Skin of body (tissue), 2 donors: Measurements from ENCODE around the gene GNG13. TPM values are rescaled to one million over a fixed set of nuclear protein-coding genes. Genes with fewer than 3 reads are reported as not detected.
A peak's percentile ranks its signal among the peaks of the same experiment; 100 is the strongest.

Source experiments
- DNase-seq: peaks from one replicate; lab custom pipeline; 2025; lab: John Stamatoyannopoulos, UW
- total RNA-seq: library from RNA; depleted of rRNA; stranded (reverse); fragments of >200 nt; gene quantifications from one replicate; pipeline ENCODE4 v1.2.3, GENCODE V29; 2014

GNG13 gene
- total RNA-seq, 1 donor from 2014 or later, result not detected

- DNase-seq, result no peak
These were observed 14.4 kb upstream of the GNG13 start for GRCh38 chr16:814974-815373.

GRCh38 chr16:813916-814412 is 13.4 kb upstream of the GNG13 start:
- DNase-seq, result no peak

DNA sequence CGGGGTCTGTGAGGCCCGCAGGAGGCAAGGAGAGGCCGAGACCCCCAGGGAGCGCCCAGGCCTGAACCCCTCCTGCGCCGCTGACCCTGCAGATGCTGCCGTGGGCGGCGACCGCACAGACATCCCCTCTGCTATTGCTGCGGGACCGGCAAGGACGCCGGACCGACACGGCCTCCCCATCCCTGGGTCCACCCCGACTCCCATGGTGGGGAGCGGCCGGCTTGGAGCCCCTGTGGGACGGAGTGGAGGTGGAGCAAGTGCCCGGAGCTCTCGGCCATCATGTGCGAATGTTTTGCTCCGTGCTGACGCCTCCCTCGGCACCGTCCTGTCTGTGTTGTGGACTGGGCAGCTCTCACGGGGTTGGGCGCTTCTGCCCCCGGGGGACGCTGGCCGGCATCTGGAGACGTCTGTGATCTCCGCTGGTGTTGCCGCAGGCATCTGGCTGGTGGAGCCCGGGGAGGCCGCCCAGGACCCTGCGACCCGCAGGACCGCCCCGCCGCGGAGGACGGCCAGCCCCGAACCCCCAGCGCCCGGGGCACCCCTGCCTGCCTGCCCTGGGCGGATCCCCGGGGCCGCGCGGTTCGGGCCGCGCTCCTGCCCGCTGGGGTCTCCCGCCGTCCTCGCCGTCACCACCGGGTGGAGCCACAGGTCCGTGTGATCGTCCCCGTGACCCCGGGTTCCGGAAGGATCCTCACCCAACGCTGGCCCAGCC is 12.8 kb upstream of the GNG13 start:
- DNase-seq, result no peak

DNA sequence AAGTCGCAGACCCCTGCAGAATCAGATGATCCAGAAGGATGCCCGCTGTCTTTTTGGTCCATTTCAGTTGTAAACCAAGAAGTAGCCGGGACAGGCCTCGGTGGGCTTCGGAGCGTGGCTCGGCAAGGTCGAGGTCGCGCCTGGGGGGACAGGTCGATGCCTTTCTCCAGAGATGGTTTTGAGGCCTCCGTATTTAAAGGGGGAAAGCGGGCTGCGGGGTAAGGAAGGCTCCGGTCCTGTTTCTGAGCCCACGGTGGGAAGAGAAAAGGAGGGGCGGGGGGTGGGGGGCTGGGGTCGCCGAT is 7.5 kb upstream of the GNG13 start:
- no peak for DNase-seq

DNA sequence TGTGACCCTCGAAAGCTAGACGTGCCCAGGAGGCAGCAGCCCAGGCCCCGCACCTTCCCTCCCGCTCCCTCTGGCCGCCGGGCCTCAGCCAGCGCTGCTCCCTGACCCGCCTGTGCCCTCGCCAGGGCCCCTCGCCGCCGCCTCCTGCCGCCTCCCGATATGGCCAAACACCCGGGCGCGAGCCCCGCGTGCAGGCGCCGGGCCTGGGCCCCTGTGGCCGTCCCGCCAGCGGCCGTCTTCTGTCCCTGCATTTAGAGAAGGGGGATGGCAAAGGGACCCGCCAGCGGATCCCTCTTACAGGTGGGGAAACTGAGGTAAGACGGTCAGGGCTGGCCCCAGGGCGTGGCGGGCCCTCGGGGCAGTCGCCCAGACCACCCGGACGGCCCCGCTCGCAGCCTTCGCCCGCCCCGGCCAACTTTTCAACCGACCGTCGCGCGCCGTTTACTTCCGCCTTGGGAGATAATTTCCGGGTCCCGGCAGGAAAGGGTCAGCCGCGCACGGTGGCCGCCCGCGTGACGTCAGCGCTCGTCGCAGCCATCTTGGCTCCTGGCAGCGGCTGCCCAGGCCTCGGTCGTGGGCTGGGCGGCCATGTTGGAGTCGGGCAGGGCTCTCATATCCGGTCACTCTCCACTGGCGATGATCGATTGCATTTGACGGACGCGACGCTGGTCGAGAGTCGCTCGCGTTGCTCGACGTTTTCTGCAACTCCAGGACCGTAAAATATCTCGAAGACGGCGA is 7.0 kb upstream of the GNG13 start:
- peak; percentile 91 for DNase-seq

DNA sequence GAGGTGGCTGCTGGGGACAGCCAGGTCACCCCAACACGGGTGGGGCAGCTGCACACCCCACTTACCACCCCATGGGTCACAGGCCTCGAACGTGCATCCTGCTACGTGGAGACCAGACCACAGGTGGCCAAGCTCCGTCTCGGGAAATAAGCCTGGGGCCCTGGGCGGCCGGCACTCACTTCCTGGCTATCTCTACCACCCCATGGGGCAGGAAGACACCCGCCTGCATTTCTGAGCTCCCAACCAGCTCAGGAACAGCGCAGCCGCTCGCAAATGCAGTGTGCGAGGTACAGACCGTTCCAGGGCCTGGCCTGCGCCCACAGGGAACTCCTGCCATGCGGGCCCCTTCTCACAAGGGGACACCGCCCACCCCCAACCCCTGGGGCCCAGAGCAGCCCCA is 4.9 kb upstream of the GNG13 start:
- DNase-seq, result no peak

DNA sequence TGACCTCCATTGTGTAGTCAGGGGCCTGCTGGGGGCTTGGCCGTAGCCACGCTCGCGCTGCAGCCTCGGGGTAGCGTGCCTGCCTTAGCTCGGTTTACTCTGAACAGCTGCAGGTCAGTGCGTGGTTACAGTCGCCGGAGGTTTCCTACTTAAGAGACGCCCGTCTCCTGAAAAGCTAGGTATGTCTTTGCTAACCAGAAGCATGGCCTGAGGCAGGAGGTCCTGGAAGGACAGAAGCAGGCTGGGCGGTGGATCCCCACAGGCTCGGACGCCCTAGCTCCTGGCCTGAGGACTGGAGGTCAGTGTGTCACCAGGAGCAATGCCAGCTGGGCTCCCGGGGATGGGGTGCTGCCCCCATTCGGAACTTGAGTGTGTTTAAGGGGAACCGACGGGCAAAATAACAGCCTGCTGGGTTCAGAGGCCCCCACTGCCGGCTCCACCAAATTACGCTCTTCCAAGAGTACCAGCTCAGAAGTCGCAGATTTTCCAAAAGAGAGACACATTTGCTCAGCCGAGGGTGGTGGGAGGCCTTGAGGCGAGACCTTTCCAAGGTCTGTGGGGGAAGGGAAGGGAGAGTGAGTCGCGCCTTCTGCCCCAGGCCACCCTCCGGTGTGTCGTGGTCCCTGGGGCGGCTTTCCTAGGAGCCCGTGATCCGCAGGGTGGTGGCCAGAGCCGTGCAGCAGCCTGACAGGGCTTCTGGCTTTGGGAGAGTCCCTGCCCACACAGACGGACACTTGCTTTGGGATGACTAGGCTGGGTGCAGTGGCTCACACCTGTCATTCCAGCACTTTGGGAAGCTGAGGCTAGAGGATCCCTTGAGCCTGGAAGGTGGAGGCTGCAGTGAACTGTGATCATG is 3.9 kb upstream of the GNG13 start:
- no peak for DNase-seq

DNA sequence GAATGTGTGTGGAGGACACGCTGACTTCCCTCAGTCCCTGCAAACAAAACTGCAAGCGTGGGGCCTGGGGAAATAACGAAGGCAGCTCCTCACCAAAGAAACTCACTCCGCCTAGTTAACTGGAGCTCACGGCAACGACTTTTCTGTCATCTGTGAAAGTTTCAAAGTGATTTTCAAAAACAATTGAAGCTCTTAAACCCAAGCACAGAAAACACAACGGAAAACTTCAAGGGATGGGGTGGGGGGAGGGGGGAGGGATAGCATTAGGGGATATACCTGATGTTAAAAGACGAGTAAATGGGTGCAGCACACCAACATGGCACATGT is 3.2 kb upstream of the GNG13 start:
- DNase-seq, result no peak

- DNase-seq, result no peak
These were observed 2.6 kb upstream of the GNG13 start for GRCh38 chr16:802914-803753.

DNA sequence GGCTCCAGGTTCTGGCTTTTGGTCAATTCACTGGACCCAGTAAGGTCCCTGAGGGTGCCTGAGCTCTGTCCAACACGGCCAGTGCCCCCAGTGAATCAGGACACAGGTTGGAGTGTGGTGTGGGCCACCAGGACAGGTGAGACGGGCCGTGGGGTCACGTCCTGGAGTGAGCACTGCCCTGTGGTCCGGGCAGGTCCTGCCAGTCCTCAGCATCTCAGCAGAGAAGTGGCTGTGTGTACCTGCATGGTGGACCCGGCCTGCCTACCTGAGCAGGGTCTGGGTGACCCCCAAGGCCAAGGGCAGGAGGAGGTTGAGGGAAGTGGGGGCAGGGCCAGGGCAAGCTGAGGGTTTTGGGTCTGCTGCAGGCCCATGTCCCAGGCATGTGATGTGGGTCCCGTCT is 1.9 kb upstream of the GNG13 start:
- DNase-seq, result no peak

DNA sequence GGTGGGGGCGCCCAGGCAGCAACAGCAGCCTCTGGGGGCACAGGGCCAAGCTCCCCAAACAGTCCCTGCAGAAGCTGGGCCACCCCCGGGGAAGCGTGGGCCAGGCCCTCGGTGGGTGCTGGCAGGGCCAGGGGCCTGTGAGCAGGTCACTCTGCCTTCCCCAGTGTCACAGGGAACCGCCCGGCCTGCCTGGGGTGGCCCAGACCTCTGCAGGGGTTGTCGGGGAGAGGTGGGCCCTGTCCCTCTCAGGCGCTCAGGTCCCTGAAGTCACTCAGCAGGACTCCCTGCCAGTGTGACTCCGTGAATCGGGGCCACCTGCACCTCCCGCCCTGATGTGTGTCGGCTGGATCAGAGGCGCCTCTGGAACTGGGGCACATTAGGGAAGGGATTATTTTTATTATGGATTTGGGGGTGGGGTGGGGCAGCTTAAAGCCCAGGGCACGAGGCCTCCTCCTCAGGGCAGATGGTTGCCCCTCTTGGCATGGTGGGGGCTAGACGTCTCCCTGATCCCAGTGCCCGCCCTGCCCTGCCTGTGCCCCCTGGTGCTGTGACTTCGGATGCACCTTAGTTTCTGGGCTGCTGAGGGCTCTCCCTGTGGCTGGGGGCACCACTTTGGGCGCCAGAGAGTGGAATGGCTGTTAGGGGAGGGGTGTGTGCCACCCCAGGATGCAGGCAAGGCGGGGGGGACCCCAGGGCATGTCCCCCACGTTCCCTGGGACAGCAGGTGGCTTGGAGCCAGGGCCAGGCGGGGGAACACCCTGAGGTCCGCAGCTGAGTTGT is 1.2 kb upstream of the GNG13 start:
- no peak for DNase-seq

DNA sequence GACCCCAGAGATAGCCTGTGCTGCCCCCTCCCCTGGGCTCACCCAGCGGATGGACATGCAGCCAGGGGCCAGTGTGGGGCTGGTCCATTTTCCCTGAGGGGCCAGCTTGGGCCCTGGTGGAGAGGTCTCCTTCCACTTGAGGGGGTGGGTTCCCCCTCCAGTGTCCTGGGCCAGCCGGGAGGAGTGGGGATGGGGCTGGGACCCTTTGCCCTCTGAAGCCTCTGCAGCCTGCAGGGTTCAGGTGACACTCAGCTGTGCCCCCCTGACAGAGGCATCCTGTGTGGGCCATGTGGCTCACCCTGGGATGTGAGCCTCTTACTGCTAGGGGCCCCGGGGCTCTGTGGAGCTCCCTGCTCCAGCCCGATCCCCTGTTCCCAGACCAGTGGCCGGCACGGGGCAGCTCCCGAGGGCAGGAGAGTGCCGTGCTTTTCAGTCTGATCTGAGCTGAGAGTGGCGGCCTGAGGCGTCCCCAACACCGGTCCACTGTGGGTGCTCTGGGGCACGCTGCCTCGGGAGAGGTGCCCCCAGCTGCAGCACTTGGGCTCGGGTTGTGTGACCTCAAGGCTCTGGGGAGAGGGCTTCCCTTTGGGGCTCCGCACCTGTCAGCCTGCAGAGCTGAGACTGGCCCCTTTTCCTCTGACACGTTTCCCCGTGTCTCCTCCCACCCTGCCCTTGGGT is 439 bp upstream of the GNG13 start:
- no peak for DNase-seq

DNA sequence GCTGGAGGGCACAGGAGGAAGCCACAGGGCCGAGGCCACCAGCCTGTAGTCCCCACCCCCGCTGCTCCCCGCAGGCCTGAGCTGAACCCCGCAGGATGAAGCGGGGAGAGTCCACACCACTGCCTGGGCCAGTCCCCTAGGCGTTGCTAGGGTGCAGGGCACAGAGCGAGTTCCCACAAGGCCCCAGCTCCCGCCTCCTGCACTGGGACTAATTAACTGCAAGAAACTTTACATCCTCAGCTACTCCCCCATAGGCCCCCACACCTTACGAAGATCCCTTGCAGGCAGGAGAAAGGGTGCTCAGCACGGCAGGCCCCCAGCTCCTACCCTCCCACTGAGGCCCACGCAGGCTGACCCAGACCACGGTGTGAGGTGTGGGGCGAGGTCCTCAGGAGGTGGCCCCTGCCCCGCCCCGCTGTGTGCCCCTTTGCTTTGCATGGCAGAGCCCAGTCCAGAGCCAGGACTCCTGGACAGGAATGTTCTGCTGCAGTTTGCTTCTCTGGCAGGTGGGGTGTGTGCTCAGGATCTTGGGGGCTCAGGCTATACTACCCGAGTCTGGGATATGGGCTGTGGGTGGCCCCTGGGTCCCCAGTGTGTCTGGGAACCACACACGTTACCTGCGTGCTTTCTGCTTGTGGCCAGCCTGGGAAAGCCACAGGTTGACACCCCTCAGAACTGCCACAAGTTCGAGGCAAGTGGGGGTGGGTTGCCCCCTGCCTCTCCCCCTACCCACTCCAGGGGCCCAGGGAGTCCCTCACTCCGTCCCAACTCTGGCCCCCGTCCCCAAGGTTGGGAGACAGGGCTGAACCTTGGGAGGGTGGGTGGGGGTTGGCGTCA is 1.2 kb downstream of the GNG13 start:
- DNase-seq, result no peak

DNA sequence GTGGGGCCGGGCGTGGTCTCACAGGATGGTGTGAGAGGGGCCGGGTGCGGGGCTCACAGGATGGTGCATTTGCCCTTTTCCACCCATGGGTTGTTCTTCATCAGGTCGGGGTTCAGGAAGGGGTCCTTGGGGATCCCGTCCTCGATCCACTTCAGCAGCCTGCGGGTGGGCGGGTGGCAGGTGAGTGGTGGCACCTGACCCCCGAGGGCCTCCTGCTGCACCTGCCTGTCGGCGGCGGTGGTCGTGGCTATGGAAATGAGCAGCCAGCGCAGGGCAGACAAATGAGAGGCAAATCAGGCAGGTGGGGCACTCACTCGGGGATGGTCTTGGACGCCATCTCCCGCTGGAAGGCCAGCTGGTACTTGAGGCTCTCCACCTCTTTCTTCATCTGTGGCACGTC is 1.9 kb downstream of the GNG13 start:
- DNase-seq, result no peak

DNA sequence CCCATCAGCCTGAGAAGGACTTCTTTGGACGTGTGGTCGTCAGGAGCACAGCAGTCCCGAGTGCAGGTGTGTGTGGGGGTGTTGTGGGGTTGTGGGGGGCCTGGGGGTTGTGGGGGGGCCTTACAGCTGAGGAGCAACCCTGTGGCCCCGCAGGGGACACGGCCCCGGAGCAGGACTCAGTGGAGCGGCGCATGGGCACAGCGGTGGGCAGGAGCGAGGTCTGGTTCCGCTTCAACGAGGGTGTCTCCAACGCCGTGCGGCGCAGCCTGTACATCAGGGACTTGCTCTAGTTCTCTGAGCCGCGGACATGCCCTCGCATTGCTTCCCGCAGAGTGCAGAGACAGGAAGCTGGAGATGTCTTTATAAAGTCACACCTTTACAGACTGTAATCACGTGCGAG is 2.8 kb downstream of the GNG13 start:
- DNase-seq, result no peak

DNA sequence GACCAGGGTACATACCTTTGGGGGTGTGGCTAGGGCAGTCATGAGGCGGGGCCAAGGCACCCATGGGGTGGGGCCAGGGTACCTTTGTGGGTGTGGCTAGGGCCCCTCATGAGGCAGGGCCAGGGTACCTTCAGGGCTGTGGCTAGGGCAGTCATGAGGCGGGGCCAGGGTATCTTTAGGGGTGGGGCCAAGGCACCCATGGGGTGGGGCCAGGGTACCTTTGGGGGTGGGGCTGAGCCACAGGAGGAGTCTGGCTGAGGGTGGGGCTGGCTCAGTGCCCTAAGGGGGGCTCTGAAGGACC is 3.5 kb downstream of the GNG13 start:
- no peak for DNase-seq

GRCh38 chr16:796296-797119 is 4.0 kb downstream of the GNG13 start:
- no peak for DNase-seq

GRCh38 chr16:795580-796229 is 4.8 kb downstream of the GNG13 start:
- DNase-seq, result no peak
